GM18505 (cell line): ENCODE measurements around the gene CSNK2B.

Experiments used
- ATAC-seq: cut with Tn5 transposase; IDR thresholded peaks from one replicate; pipeline ENCODE4 v1.9.1; 2021; ENCODE audit not compliant: unreplicated experiment
- POLR2A ChIP-seq: IDR thresholded peaks from 4 replicates; pipeline ENCODE4 v1.6.1; 2011; ENCODE audit warnings: borderline replicate concordance; ENCODE audit not compliant: insufficient read depth, insufficient read length; ENCODE audit errors: extremely low read depth

The CSNK2B gene

DNA sequence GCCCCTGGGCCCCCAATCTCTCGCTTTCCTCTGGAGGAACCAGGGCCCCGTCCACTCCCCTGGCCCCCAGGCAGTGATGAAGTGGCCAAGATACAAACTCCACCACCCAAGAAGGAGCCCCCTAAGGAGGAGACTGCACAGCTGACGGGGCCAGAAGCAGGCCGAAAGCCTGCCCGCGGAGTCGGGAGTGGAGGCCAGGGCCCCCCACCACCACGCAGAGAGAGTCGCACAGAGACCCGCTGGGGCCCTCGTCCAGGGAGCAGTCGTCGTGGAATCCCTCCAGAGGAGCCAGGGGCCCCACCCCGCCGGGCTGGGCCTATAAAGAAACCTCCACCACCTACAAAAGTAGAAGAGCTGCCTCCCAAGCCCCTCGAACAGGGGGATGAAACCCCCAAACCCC lies 34.7 kb upstream of the CSNK2B start:
- TF ChIP-seq POLR2A, result no peak
- no peak for ATAC-seq

DNA sequence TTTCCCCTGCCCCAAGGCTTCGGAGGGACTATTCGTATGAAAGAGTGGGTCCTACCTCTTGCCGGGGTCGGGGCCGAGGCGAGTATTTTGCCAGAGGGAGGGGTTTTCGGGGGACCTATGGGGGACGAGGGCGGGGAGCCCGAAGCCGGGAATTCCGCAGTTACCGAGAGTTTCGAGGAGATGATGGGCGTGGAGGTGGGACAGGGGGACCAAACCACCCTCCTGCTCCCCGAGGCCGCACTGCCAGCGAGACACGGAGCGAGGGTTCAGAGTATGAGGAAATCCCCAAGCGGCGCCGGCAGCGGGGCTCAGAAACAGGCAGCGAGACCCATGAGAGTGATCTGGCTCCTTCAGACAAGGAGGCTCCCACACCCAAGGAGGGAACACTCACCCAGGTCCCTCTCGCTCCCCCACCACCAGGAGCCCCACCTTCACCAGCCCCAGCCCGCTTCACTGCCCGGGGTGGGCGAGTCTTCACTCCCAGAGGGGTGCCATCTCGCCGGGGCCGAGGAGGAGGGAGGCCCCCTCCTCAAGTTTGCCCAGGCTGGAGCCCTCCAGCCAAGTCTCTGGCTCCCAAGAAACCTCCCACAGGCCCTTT lies 34.1 kb upstream of the CSNK2B start:
- no peak for ATAC-seq
- no peak for TF ChIP-seq POLR2A

DNA sequence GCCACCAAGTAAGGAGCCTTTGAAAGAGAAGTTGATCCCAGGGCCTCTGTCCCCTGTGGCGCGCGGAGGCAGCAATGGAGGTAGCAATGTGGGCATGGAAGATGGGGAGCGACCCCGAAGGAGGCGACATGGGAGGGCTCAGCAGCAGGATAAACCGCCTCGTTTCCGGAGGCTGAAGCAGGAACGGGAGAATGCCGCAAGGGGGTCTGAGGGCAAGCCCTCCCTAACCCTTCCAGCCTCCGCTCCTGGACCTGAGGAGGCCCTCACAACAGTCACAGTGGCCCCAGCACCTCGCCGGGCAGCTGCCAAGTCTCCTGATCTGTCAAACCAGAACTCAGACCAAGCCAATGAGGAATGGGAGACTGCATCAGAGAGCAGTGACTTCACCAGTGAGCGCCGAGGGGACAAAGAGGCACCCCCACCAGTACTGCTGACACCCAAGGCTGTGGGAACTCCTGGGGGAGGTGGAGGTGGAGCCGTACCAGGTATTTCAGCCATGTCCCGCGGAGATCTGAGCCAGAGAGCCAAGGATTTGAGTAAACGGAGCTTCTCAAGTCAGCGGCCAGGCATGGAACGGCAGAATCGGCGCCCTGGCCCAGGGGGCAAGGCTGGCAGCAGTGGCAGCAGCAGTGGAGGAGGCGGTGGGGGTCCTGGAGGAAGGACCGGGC lies 33.5 kb upstream of the CSNK2B start:
- peak; percentile 13 for TF ChIP-seq POLR2A
- ATAC-seq, result no peak

DNA sequence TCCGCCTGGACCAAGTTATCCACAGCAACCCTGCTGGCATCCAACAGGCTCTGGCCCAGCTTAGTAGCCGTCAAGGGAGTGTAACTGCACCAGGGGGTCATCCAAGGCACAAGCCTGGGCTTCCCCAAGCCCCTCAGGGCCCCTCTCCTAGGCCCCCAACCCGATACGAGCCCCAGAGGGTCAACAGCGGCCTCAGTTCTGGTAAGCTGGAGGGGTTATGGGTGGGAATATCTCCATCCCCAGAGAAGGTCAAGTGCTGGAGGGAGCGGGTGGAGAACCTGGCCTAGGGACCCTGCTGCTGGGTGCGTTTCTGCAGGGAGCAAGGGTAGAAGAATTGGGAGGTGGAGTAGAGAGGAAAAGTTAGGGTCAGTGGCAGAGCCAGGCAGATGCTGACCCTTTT lies 32.4 kb upstream of the CSNK2B start:
- ATAC-seq, result no peak
- TF ChIP-seq POLR2A, result peak; percentile 10

DNA sequence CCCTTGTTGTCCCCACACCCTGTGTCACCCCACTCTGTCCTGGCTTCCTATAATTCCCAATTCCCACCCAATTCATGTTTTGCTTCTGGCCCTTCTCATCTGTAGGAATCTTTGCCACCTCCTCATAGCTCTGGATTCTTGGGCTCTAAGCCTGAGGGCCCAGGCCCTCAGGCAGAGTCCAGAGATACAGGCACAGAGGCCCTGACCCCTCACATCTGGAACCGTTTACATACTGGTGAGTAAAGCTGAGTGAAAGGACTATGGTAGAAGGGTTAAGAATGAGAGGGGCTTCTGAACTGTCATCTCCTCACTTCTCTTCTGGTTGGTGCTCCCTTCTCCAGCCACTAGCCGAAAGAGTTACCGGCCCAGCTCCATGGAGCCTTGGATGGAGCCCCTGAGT lies 31.7 kb upstream of the CSNK2B start:
- TF ChIP-seq POLR2A, result no peak
- ATAC-seq, result no peak

DNA sequence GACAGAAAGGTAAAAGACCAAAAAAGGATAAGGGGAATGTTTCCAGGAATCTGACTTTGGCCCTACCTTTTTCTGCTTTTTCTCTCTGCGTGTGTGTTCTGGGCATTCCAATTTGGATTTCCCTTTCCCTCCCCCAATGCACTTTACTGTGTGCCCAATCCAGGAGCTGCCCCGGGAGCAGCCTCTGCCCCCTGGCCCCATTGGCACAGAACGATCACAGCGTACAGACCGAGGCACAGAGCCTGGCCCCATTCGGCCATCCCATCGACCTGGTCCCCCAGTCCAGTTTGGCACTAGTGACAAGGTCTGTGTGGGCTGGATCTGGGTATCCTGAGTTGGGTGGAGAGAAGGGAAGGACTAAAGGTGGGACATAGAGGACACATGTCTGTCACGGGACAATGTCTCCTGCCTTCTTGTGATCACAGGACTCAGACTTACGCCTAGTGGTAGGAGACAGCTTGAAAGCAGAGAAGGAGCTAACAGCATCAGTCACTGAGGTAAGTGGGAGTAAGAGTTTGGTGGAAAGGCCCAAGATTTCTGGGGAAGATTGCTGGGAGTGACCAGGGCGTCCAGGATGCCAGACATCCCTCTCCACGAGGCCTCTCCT lies 30.8 kb upstream of the CSNK2B start:
- no peak for ATAC-seq
- TF ChIP-seq POLR2A, result no peak

DNA sequence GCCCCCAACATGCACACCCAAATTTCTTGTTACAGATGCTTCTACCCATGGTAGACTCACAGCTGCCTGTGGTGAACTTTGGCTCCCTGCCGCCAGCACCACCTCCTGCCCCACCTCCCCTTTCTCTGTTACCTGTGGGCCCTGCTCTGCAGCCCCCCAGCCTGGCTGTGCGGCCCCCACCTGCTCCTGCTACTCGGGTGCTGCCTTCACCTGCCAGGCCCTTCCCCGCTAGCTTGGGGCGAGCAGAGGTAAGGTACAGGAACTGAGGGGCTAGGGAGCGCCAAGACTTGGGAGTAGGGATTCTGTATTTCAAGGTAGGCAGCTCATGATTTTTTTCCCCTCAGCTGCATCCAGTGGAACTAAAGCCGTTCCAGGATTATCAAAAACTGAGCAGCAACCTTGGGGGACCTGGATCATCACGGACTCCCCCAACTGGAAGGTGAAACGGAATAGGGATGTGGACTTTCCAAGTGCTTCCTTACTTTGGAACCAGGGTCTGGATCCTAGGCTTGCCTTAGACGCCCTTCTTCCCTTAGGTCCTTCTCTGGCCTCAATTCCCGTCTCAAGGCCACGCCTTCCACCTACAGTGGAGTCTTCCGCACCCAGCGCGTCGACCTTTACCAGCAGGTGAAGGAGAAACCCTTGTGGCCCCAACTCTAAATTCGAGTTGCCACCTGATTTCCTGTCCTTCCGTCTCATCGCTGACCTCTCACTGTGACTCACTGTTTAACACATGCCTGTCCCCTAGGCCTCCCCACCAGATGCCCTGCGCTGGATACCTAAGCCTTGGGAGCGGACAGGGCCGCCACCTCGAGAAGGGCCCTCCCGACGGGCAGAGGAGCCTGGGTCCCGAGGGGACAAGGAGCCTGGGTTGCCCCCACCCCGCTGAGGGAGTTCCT lies 28.9 kb upstream of the CSNK2B start:
- ATAC-seq, result no peak
- no peak for TF ChIP-seq POLR2A

DNA sequence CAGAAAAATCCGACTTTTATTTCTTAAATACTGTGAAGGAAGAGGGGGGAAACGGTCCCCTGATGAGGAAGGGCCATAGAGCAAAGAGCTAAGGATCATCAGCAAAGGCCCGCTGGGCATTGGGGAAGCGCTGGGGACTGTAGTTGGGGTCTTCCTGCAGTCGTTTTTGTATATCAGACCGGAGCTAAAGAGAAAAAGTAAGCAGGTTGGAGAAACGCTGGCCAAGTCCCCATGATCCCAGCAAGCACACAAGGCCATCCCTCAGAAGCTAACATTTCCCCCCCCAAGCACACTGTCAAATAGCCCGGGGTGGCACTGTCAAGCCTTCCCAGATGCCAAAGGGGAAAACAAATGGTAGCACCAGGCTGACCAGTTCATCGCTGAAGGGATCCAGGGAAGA lies 26.8 kb upstream of the CSNK2B start:
- ATAC-seq, result no peak
- no peak for TF ChIP-seq POLR2A

DNA sequence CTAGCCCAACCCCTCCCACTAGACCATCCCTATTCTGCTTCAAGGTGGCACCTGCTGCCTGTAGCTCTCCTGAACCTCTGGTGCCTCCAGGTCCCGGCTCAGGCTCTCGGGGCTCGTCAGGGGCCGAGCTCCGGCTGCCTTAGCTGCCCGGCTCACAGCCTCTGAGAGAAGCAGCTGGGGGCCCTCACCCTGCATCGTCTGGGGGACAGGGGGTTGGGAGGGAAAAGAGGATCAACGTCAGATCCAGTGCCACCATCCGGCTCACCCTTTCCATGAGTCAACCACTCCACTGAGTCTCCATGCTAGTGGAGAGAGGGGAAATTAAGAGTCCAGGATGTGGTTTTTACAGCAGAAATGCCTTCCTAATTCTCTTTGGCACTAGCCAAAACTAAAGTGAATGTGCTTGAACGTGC lies 26.4 kb upstream of the CSNK2B start:
- no peak for ATAC-seq
- TF ChIP-seq POLR2A, result no peak

DNA sequence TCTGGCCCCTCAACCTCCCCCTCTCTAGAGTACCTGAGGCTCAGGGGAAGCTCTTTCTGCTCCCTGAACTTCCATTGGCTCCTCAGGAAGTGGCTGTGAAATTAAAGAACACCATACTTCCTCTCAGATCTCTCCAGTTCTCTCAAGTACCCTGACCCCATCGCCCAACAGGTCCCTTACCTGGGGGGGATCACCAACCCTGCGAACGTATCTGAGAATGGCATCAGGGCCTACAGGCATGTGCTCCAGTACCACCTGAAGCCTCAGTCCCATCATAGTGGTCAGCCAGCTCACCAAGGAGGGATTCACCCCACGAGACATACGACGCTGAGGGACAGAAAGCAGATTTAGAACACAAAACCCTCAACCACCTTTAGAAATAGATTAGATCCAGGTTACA lies 25.3 kb upstream of the CSNK2B start:
- TF ChIP-seq POLR2A, result no peak
- ATAC-seq, result no peak

DNA sequence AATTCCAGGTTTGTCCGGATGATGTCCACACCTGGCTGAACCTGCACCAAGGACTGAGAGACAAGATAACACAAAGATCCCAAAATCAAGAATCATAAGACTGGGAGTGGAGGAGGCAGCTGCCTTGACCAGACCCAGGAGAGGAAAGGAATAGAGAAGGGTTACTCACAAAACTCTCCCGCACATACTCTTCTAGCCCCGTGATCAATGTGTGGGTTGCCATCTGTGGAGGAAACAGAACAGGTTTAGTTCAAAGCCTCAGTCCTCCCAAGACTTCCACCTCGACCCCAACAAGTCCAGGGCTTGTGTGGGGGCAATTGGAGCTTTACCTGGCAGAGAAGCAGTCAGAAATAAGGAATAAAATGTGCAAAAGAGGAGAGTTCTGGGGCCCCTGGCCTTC lies 24.5 kb upstream of the CSNK2B start:
- no peak for TF ChIP-seq POLR2A
- no peak for ATAC-seq

DNA sequence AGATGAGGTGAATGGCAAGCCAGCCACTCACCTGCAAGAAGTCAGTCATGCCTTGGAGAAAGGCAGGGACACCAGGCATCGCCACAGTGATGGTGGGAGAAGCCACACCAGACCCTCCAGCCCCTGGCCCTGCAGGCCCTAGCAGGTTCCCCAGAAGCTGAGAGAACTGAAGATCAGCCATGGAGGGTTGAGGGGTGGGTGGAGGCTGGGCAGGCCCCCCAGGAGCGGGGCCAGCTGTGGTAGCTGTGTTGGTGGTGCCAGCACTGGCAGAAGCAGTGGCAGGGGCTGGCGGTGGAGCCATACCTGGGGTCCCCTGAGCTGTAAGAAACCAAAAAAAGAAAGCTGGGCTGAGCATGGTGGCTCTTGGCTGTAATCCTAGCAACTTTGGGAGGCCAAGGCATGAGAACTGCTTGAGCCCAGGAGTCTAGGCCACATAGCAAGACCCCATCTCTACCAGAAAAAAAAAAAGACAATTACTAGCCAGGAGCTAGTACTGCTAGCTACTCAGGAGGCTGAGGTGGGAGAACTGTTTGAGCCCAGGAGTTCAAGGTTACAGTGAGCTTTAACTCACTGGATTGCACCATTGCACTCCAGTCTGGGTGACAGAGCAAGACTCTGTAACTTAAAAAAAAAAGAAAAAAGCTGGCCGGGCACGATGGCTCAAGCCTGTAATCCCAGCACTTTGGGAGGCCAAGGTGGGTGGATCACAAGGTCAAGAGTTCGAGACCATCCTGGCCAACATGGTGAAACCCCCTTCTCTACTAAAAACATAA lies 22.9 kb upstream of the CSNK2B start:
- TF ChIP-seq POLR2A, result no peak
- no peak for ATAC-seq
